ENCODE measurements around the gene MEF2C. TPM values are rescaled to one million over a fixed set of nuclear protein-coding genes. Genes with fewer than 3 reads are reported as not detected.

The MEF2C gene
- total RNA-seq, 1 donor from 2014 or later = under 0.01 TPM

DNA sequence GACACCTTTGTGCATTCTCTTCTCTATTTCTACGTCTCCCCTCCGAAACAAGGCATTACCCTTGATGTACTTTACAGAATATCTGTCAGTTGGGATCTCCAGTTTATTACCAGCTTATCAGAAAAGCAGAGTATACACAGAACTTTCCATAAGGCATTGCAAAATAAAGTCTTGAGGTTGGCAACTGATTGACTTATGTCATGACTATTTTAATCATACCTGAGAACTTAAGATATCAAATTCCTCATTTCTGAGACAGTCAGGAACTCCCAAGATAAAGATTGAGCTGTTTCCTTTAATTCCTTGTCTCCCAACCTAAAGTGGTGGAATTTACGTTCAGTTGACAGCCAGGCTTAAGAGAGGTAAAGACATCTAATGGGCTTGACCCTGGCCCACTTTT, 110.9 kb downstream of the MEF2C start:
- DNase-seq (ENCODE audit: low read depth) = peak; percentile 3
- FAIRE-seq = no peak
- Histone ChIP-seq H3K36me3 (ENCODE audit: control insufficient read depth, insufficient read depth, low read length) (no peaks in the 10 kb centered on the region), H3K27me3 (ENCODE audit: control insufficient read depth, insufficient read depth, low read length) (no peaks in the 10 kb centered on the region), H3K4me3 (ENCODE audit: low read depth, low read length) (no peak overlapping the region)
- TF ChIP-seq, protein P1, sequence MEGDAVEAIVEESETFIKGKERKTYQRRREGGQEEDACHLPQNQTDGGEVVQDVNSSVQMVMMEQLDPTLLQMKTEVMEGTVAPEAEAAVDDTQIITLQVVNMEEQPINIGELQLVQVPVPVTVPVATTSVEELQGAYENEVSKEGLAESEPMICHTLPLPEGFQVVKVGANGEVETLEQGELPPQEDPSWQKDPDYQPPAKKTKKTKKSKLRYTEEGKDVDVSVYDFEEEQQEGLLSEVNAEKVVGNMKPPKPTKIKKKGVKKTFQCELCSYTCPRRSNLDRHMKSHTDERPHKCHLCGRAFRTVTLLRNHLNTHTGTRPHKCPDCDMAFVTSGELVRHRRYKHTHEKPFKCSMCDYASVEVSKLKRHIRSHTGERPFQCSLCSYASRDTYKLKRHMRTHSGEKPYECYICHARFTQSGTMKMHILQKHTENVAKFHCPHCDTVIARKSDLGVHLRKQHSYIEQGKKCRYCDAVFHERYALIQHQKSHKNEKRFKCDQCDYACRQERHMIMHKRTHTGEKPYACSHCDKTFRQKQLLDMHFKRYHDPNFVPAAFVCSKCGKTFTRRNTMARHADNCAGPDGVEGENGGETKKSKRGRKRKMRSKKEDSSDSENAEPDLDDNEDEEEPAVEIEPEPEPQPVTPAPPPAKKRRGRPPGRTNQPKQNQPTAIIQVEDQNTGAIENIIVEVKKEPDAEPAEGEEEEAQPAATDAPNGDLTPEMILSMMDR (IDR thresholded peaks at IDR 0.05; ENCODE audit: insufficient read depth, low read length, severe bottlenecking) = no peak

DNA sequence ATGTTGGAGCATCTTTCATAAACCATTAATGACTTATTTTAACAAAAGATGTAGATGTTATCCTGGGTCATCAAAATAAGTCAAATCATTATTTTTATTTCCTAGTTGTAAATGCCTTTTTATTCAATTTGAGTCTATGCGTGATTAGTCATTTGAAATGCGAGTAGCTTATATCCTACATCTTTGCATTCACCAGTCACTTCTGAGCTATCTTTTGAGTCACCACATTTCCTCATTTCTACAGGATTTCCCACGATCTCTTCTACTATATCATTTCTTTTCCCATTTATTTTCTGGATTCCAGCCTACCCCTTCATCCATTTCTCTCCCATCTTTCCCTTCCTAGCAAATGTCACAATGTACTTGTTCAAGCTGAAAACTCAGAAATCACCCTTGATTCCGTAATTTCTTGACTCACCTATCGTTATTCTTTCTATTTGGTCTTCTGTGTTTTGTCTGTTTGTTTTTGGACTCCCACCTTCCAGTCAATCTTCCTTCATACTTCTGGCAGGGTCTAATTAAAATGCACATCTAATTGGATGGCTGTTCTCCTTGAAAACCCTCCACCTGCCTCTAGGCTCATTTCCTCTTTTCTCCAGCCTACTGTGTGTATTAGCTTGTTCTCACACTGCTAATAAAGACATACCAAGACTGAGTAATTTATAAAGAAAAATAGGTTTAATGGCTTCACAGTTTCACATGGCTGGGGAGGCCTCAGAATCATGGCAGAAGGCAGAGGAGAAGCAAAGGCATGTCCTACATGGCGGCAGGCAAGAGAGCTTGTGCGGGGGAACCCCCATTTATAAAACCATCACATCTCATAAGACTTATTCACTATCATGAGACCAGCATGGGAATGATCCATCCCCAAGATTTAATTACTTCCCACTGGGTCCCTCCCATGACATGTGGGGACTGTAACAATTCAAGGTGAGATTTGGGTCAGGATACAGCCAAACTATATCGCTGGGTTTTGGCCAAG, 112.4 kb downstream of the MEF2C start:
- H3K4me3 ChIP-seq (ENCODE audit: low read depth, low read length) = no peak overlapping the region
- no peaks in the 10 kb centered on the region for H3K27me3 ChIP-seq (ENCODE audit: control insufficient read depth, insufficient read depth, low read length)
- H3K36me3 ChIP-seq (ENCODE audit: control insufficient read depth, insufficient read depth, low read length) = no peaks in the 10 kb centered on the region
- FAIRE-seq (no peak), DNase-seq (ENCODE audit: low read depth) (peak; percentile 52)
- TF ChIP-seq, protein P1 (IDR thresholded peaks at IDR 0.05; ENCODE audit: insufficient read depth, low read length, severe bottlenecking) = no peak

DNA sequence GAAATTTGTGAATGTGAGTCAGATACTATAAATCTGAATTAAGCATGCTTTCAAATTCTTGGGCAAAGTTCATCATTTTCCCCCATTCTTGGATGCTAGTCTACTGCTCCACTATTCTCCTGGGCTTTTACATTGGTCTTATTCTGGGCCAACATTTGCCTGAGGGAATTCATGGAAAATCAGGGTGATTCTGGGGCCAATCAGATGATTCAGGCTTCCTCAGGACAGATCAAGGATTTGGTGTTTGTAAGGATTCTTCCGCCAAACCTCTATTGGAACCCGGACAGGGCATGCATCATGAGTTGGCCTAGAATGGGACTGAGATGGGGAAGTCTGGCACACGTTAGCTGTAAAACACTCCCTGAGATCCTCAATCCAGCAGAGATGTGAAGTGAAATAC, 113.8 kb downstream of the MEF2C start:
- TF ChIP-seq, protein P1 (IDR thresholded peaks at IDR 0.05; ENCODE audit: insufficient read depth, low read length, severe bottlenecking) = no peak
- Histone ChIP-seq H3K4me3 (ENCODE audit: low read depth, low read length) (no peak overlapping the region), H3K36me3 (ENCODE audit: control insufficient read depth, insufficient read depth, low read length) (no peaks in the 10 kb centered on the region), H3K27me3 (ENCODE audit: control insufficient read depth, insufficient read depth, low read length) (no peaks in the 10 kb centered on the region)
- FAIRE-seq (no peak), DNase-seq (ENCODE audit: low read depth) (no peak)

DNA sequence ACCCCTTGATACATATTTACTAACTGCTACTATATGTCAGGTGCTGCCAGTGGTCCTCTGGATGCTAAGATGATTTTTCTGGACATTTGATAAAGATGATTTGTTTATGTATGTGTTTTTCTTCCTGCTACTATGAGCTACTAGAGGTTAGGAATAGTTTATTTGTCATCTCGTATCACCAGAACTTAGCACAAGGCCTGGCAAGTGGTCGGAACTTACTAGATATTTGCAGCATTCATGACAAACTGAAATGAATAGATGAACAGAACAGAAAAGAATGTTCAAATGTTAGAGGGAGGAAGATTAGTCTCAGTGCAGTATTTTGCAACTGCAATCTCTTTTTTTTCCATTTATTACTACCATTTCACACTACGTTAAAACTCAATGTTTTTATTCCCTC, 114.6 kb downstream of the MEF2C start:
- DNase-seq (ENCODE audit: low read depth) (no peak), FAIRE-seq (no peak)
- TF ChIP-seq, protein P1 (IDR thresholded peaks at IDR 0.05; ENCODE audit: insufficient read depth, low read length, severe bottlenecking) = no peak
- H3K27me3 ChIP-seq (ENCODE audit: control insufficient read depth, insufficient read depth, low read length) = no peaks in the 10 kb centered on the region
- H3K36me3 ChIP-seq (ENCODE audit: control insufficient read depth, insufficient read depth, low read length) = no peaks in the 10 kb centered on the region
- no peak overlapping the region for H3K4me3 ChIP-seq (ENCODE audit: low read depth, low read length)

DNA sequence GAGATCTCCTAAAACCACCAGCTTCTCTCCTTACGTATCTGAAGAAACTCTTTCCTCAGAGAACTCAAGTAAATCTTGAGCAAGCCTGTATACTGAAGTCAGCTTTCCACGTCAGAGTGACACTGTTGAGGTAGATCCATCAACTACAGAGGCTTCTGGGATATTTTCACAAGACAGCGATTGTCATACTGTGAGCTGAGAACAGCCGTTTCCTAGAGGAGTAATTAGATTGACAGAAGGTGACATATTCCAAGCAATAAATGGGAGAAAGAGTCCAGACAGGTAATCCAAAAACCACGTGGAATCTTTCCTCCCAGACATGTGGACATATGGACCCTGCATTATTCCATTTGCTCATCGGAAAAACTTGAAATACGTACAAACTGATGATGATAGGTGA, 117.2 kb downstream of the MEF2C start:
- FAIRE-seq (no peak), DNase-seq (ENCODE audit: low read depth) (no peak)
- TF ChIP-seq, protein P1 (IDR thresholded peaks at IDR 0.05; ENCODE audit: insufficient read depth, low read length, severe bottlenecking) = no peak
- H3K27me3 ChIP-seq (ENCODE audit: control insufficient read depth, insufficient read depth, low read length) = no peaks in the 10 kb centered on the region
- no peak overlapping the region for H3K4me3 ChIP-seq (ENCODE audit: low read depth, low read length)
- H3K36me3 ChIP-seq (ENCODE audit: control insufficient read depth, insufficient read depth, low read length) = no peaks in the 10 kb centered on the region
